Immature natural killer cell (primary cell): Measurements from ENCODE around the gene IL1RAPL1. TPM values are rescaled to one million over a fixed set of nuclear protein-coding genes. Genes with fewer than 3 reads are reported as not detected.

Experiments
- DNase-seq, 3 donors: peaks; one replicate each; pipeline ENCODE4 v3.0.0; 2022; ENCODE audit warnings: mixed read lengths in 1 of 3
- H3K27ac Mint-ChIP-seq, 6 donors: one replicate each; pipeline ENCODE4 v1.8.0; 2020; ENCODE audit warnings: mixed read lengths in 6 of 6, mild to moderate bottlenecking in 5 of 6, inconsistent platforms in 4 of 6, moderate library complexity in 3 of 6
- H3K27me3 Mint-ChIP-seq, 3 donors: one replicate each; pipeline ENCODE4 v1.8.0; 2020 to 2021; ENCODE audit warnings: low read depth in 3 of 3, mild to moderate bottlenecking in 3 of 3, mixed read lengths in 3 of 3, moderate library complexity in 3 of 3, inconsistent platforms in 1 of 3
- H3K36me3 Mint-ChIP-seq, 3 donors: one replicate each; pipeline ENCODE4 v1.8.0; 2020; ENCODE audit warnings: mixed read lengths in 3 of 3, inconsistent platforms in 2 of 3, mild to moderate bottlenecking in 2 of 3
- H3K4me1 Mint-ChIP-seq, 2 donors: one replicate each; pipeline ENCODE4 v1.8.0; 2020; ENCODE audit warnings: inconsistent platforms in 2 of 2, mild to moderate bottlenecking in 2 of 2, mixed read lengths in 2 of 2, moderate library complexity in 1 of 2
- H3K4me3 Mint-ChIP-seq, 5 donors: one replicate each; pipeline ENCODE4 v1.8.0; 2020; ENCODE audit warnings: mild to moderate bottlenecking in 5 of 5, mixed read lengths in 5 of 5, inconsistent platforms in 3 of 5, moderate library complexity in 3 of 5
- H3K9me3 Mint-ChIP-seq, 6 donors: one replicate each; pipeline ENCODE4 v1.8.0; 2020; ENCODE audit warnings: mild to moderate bottlenecking in 6 of 6, mixed read lengths in 6 of 6, inconsistent platforms in 4 of 6, moderate library complexity in 3 of 6
- polyA plus RNA-seq, 3 donors: library from polyadenylated mRNA; unstranded; fragments of 300-500 nt; fragmentation: Illumina TruSeq; gene quantifications; one replicate each; pipeline ENCODE4 v1.2.3, GENCODE V29; 2021

Gene IL1RAPL1
- polyA plus RNA-seq, 3 donors from 2014 or later = not detected

DNA sequence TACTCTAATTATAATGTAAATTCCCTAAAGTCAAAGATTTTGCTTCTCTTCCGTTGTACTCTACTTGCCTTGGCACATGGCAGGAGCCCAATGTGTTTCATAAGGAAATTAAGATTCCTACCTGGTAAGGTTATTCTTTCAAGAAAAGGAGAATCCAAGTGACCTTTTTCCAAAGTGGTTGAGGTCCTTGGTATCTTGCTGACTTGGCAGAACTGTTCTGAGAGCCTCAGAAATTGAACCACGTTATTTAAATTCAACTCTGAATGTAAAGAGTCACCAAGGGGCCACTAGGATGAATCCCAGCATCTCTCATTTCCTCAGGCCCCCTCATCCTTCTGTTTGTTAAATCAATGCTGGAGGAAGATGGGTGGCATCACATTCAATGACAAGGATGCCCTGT lies 1209.9 kb downstream of the IL1RAPL1 start:
- Mint-ChIP-seq H3K36me3 (no peaks in the 10 kb centered on the region), H3K27me3 (peaks cover 0 to 3% (median 2%) of the 10 kb centered on the region in 3 donors), H3K4me1 (no peaks in the 10 kb centered on the region), H3K9me3 (peaks cover 0 to 10% (median 2%) of the 10 kb centered on the region in 6 donors), H3K27ac (no peak overlapping the region), H3K4me3 (no peak overlapping the region)
- DNase-seq = no peak

- Mint-ChIP-seq H3K4me3 (no peak overlapping the region), H3K27ac (no peak overlapping the region), H3K9me3 (peaks cover 0 to 10% (median 2%) of the 10 kb centered on the region in 6 donors), H3K4me1 (no peaks in the 10 kb centered on the region), H3K36me3 (no peaks in the 10 kb centered on the region), H3K27me3 (peaks cover 0 to 3% (median 2%) of the 10 kb centered on the region in 3 donors)
- DNase-seq = no peak
Observed at GRCh38 chrX:29798469-29798868, 1211.2 kb downstream of the IL1RAPL1 start.

GRCh38 chrX:29813174-29813573 lies 1225.9 kb downstream of the IL1RAPL1 start:
- Mint-ChIP-seq H3K27ac (no peak overlapping the region), H3K9me3 (peaks cover 0 to 8% (median 3%) of the 10 kb centered on the region in 6 donors), H3K27me3 (peaks cover 0 to 12% (median 0%) of the 10 kb centered on the region in 3 donors), H3K36me3 (no peaks in the 10 kb centered on the region), H3K4me1 (no peaks in the 10 kb centered on the region), H3K4me3 (no peak overlapping the region)
- DNase-seq = no peak

GRCh38 chrX:29824176-29824906 lies 1237.1 kb downstream of the IL1RAPL1 start:
- no peak overlapping the region for H3K4me3 Mint-ChIP-seq
- no peaks in the 10 kb centered on the region for H3K4me1 Mint-ChIP-seq
- H3K36me3 Mint-ChIP-seq = no peaks in the 10 kb centered on the region
- H3K9me3 Mint-ChIP-seq = peaks cover 0 to 7% (median 4%) of the 10 kb centered on the region in 6 donors
- H3K27me3 Mint-ChIP-seq = peaks cover 0 to 2% (median 1%) of the 10 kb centered on the region in 3 donors
- H3K27ac Mint-ChIP-seq = no peak overlapping the region
- DNase-seq = no peak

GRCh38 chrX:29826742-29827141 lies 1239.5 kb downstream of the IL1RAPL1 start:
- DNase-seq = no peak
- no peaks in the 10 kb centered on the region for H3K4me1 Mint-ChIP-seq
- no peaks in the 10 kb centered on the region for H3K36me3 Mint-ChIP-seq
- H3K27me3 Mint-ChIP-seq = peaks cover 0 to 2% (median 1%) of the 10 kb centered on the region in 3 donors
- H3K27ac Mint-ChIP-seq = no peak overlapping the region
- peaks cover 0 to 9% (median 4%) of the 10 kb centered on the region in 6 donors for H3K9me3 Mint-ChIP-seq
- no peak overlapping the region for H3K4me3 Mint-ChIP-seq

DNA sequence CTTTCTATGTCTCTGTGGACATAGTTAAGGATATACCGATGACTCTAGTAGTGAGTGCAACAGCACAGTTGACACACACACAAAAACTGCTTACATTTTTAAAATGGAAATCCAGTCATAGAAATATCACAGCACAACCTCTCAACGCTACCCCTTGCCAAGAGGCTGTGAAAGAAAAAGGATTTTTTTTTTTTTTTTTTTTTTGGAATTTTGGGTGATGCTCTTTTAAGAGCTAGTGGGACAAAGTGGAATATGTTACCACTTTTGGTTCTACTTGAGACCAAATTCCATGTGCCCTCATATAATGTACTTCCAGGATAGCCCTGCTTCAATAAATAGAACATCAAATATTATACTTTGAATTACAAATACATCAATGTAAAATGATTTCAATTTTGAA lies 1247.1 kb downstream of the IL1RAPL1 start:
- H3K27ac Mint-ChIP-seq = no peak overlapping the region
- peaks cover 0 to 5% (median 3%) of the 10 kb centered on the region in 6 donors for H3K9me3 Mint-ChIP-seq
- H3K4me1 Mint-ChIP-seq = no peaks in the 10 kb centered on the region
- peaks cover 0 to 4% (median 3%) of the 10 kb centered on the region in 3 donors for H3K27me3 Mint-ChIP-seq
- no peaks in the 10 kb centered on the region for H3K36me3 Mint-ChIP-seq
- no peak for DNase-seq
- H3K4me3 Mint-ChIP-seq = no peak overlapping the region

GRCh38 chrX:29834764-29835163 lies 1247.5 kb downstream of the IL1RAPL1 start:
- Mint-ChIP-seq H3K27me3 (peaks cover 0 to 6% (median 3%) of the 10 kb centered on the region in 3 donors), H3K9me3 (peaks cover 0 to 5% (median 3%) of the 10 kb centered on the region in 6 donors), H3K4me3 (no peak overlapping the region), H3K4me1 (no peaks in the 10 kb centered on the region), H3K36me3 (no peaks in the 10 kb centered on the region), H3K27ac (no peak overlapping the region)
- no peak for DNase-seq

DNA sequence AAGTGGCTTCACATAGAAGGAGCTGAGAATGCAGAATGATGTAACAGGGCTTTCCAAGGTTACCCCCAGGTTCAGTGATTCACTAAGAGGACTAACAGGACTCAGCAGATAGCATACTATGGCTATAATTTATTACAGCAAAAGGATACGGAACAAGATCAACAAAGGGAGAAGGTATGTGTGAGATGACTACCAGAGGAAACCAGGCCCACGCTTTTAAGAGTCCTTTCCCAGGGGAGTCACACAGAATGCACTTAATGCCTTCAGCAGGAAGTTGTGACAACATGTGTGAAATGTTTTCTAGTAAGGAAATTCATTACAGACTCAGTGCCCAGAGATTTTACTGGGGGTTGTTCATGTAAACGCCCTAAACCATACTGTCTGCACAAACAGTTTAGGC lies 1254.5 kb downstream of the IL1RAPL1 start:
- Mint-ChIP-seq H3K36me3 (no peaks in the 10 kb centered on the region), H3K9me3 (peaks cover 0 to 10% (median under 1%) of the 10 kb centered on the region in 6 donors), H3K27ac (no peak overlapping the region), H3K27me3 (peaks cover 1 to 2% (median 1%) of the 10 kb centered on the region in 3 donors), H3K4me1 (no peaks in the 10 kb centered on the region), H3K4me3 (no peak overlapping the region)
- DNase-seq = no peak

GRCh38 chrX:29842552-29842951 lies 1255.3 kb downstream of the IL1RAPL1 start:
- H3K27ac Mint-ChIP-seq = no peak overlapping the region
- peaks cover 0 to 10% (median under 1%) of the 10 kb centered on the region in 6 donors for H3K9me3 Mint-ChIP-seq
- no peaks in the 10 kb centered on the region for H3K4me1 Mint-ChIP-seq
- no peak for DNase-seq
- peaks cover 1 to 2% (median 1%) of the 10 kb centered on the region in 3 donors for H3K27me3 Mint-ChIP-seq
- H3K36me3 Mint-ChIP-seq = no peaks in the 10 kb centered on the region
- H3K4me3 Mint-ChIP-seq = no peak overlapping the region

DNA sequence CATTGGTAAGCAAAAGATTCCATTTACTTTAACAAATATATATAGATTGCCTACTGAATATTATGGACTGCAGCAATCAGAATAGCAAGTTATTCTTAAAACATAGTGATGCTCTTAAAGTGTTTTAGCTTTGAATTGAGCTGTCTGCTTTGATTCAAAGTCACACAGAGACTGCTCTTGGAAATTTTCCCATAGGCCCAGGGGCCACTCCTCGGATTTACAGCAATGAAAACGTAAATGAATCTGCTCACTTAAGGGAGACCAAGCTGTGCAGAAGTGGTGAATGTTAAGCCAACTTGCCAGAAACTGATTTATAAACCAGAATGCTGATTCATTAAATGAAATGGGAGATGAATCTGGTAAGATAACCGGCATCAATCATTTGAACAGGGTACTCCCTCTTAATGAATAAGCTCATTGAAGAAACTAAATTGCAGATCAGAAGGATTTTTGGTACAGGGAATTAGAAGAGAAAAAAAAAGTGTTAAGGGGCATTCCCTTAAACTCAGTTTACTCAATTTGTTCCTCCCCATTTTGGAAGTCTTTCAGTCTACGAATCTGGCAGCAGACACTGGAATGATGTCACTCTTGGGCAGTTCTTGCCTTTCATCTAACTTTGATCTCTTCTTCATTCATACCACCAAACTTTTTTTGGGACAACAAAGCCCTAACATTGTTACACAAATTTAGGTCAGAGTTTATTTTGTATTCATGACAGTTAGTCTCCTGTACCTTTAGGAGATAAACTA lies 1264.8 kb downstream of the IL1RAPL1 start:
- peaks cover 0 to 6% (median under 1%) of the 10 kb centered on the region in 6 donors for H3K9me3 Mint-ChIP-seq
- no peaks in the 10 kb centered on the region for H3K36me3 Mint-ChIP-seq
- no peak overlapping the region for H3K4me3 Mint-ChIP-seq
- peaks cover 0 to 3% (median 0%) of the 10 kb centered on the region in 3 donors for H3K27me3 Mint-ChIP-seq
- H3K27ac Mint-ChIP-seq = no peak overlapping the region
- DNase-seq = no peak
- no peaks in the 10 kb centered on the region for H3K4me1 Mint-ChIP-seq

DNA sequence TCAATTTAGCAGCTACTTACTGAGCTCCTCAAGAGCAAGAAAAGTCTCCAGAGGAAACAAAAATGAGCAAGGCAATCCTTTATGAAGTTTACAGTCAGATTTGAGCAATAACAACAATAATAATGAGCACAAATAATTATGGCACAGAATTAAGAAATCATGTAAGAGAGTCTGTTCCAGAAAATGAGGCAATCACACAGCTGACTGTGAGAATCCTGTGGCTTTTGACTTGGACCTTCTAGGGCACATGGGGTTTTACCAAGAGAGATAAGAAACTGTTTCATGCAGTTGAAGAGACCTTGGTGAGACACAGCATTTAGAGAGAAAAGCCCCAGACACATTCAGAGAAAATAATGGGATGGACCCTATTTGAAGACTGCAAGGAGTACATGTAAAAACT lies 1265.5 kb downstream of the IL1RAPL1 start:
- peaks cover 0 to 6% (median under 1%) of the 10 kb centered on the region in 6 donors for H3K9me3 Mint-ChIP-seq
- no peak for DNase-seq
- H3K27me3 Mint-ChIP-seq = peaks cover 0 to 3% (median 0%) of the 10 kb centered on the region in 3 donors
- no peaks in the 10 kb centered on the region for H3K36me3 Mint-ChIP-seq
- H3K4me3 Mint-ChIP-seq = no peak overlapping the region
- H3K27ac Mint-ChIP-seq = no peak overlapping the region
- no peaks in the 10 kb centered on the region for H3K4me1 Mint-ChIP-seq

GRCh38 chrX:29858714-29859113 lies 1271.5 kb downstream of the IL1RAPL1 start:
- no peak overlapping the region for H3K27ac Mint-ChIP-seq
- H3K4me1 Mint-ChIP-seq = no peaks in the 10 kb centered on the region
- peaks cover 0 to 4% (median 0%) of the 10 kb centered on the region in 6 donors for H3K9me3 Mint-ChIP-seq
- no peak overlapping the region for H3K4me3 Mint-ChIP-seq
- peaks cover 0 to 2% (median 0%) of the 10 kb centered on the region in 3 donors for H3K27me3 Mint-ChIP-seq
- H3K36me3 Mint-ChIP-seq = no peaks in the 10 kb centered on the region
- no peak for DNase-seq

DNA sequence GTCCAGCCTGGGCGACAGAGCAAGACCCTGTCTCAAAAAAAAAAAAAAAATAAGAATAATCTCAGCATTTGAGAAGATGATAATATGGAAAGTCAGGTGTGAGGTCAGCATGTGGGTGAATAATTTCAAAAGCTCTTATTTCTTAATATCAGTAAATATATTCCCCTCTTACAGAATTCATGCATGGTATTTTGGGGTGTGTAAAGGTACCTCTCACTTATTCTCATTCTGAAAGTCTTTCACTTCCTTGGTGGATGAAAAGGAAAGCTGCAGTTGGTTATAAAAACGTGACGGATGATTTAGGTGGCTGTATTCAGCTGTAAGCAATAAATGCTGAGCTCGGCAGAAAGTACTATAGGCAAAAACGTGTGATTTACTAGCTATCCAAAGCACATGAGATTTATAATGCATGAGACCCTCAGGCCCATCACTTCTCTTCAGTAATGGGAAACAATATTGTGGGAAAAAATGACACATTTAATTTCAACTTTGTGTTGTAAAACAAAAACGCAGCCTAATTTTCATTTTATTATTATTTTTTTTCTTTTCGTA lies 1275.0 kb downstream of the IL1RAPL1 start:
- Mint-ChIP-seq H3K4me1 (no peaks in the 10 kb centered on the region), H3K27me3 (peaks cover 0 to 2% (median 2%) of the 10 kb centered on the region in 3 donors), H3K27ac (no peak overlapping the region), H3K4me3 (no peak overlapping the region), H3K36me3 (no peaks in the 10 kb centered on the region), H3K9me3 (peaks cover 0 to 9% (median 0%) of the 10 kb centered on the region in 6 donors)
- DNase-seq = no peak

- DNase-seq = no peak
- Mint-ChIP-seq H3K4me1 (no peaks in the 10 kb centered on the region), H3K4me3 (no peak overlapping the region), H3K36me3 (no peaks in the 10 kb centered on the region), H3K9me3 (peaks cover 0 to 8% (median 1%) of the 10 kb centered on the region in 6 donors), H3K27me3 (peaks cover 0 to 3% (median 0%) of the 10 kb centered on the region in 3 donors), H3K27ac (no peak overlapping the region)
Observed at GRCh38 chrX:29867971-29868370, 1280.7 kb downstream of the IL1RAPL1 start.
